IMR-90 (cell line): ENCODE data around the gene TP63.

ENCODE experiments used
- BHLHE40 ChIP-seq: fragments of 150-350 bp; IDR thresholded peaks from 2 replicates; pipeline ENCODE4 v1.6.1; 2016; ENCODE audit warnings: mild to moderate bottlenecking, low read depth, low read length
- CEBPB ChIP-seq: IDR thresholded peaks from 2 replicates; pipeline ENCODE4 v1.6.1; 2012; ENCODE audit warnings: low read depth, low read length, improper control_type of control experiment
- CTCF ChIP-seq: conservative IDR thresholded peaks from 2 replicates; pipeline ENCODE4 v1.5.1; 2012; ENCODE audit warnings: mild to moderate bottlenecking, low read depth, low read length, improper control_type of control experiment
- MAZ ChIP-seq: IDR thresholded peaks from 2 replicates; pipeline ENCODE4 v1.6.1; 2012; ENCODE audit warnings: low read depth, mild to moderate bottlenecking, low read length, improper control_type of control experiment, moderate library complexity, borderline replicate concordance
- MXI1 ChIP-seq: IDR thresholded peaks from 2 replicates; pipeline ENCODE4 v1.6.1; 2012; ENCODE audit warnings: low read depth, mild to moderate bottlenecking, low read length, moderate library complexity, borderline replicate concordance
- POLR2A ChIP-seq: IDR thresholded peaks from 2 replicates; pipeline ENCODE4 v1.6.1; 2012; ENCODE audit warnings: mild to moderate bottlenecking, low read depth, low read length
- RAD21 ChIP-seq: IDR thresholded peaks from 2 replicates; pipeline ENCODE4 v1.6.1; 2012; ENCODE audit warnings: low read length, improper control_type of control experiment
- USF2 ChIP-seq: fragments of 150-350 bp; IDR thresholded peaks from 2 replicates; pipeline ENCODE4 v1.6.1; 2017; ENCODE audit warnings: mild to moderate bottlenecking, antibody characterized with exemption, low read length, low read depth

- no peak for TF ChIP-seq CTCF
- TF ChIP-seq BHLHE40: no peak
- no peak for TF ChIP-seq MXI1
- no peak for TF ChIP-seq POLR2A
- TF ChIP-seq USF2: no peak
- no peak for TF ChIP-seq MAZ
- no peak for TF ChIP-seq CEBPB
- no peak for TF ChIP-seq RAD21
These were observed 33.3 kb upstream of the TP63 start for GRCh38 chr3:189597918-189598317.
